Ovary (tissue), 9 donors: Measurements from ENCODE around the gene MMP28. TPM values are rescaled to one million over a fixed set of nuclear protein-coding genes. Genes with fewer than 3 reads are reported as not detected.

Source experiments
- DNase-seq, 5 donors: peaks; one replicate each; pipeline ENCODE4 v3.0.0-alpha.2; 2019 to 2020
- H3K27ac ChIP-seq, 2 donors: fragments of 200-600 bp; one replicate each; pipeline versions ENCODE4 v1.5.1 to v1.8.0; 2019 to 2022
- H3K27me3 ChIP-seq: fragments of 200-600 bp; one replicate; pipeline ENCODE4 v1.8.0; 2022
- H3K36me3 ChIP-seq: fragments of 200-600 bp; sonication (generic); one replicate; pipeline ENCODE4 v1.5.1; 2019
- H3K4me1 ChIP-seq: one replicate; pipeline ENCODE4 v1.8.1; 2013; ENCODE audit warnings: mild to moderate bottlenecking, moderate library complexity; ENCODE audit not compliant: insufficient read depth
- H3K4me3 ChIP-seq: fragments of 200-600 bp; sonication (generic); one replicate; pipeline ENCODE4 v1.5.1; 2017
- H3K9me3 ChIP-seq, 2 donors: fragments of 200-600 bp in 1 of 2; sonication (generic) in 1 of 2; one replicate each; pipeline versions ENCODE4 v1.5.1 to v1.8.1; 2013 to 2019; ENCODE audit warnings: mild to moderate bottlenecking in 1 of 2, moderate library complexity in 1 of 2
- CTCF ChIP-seq, 3 donors: fragments of 450-650 bp in 2 of 3; fragments of 200-600 bp in 1 of 3; IDR thresholded peaks; one replicate each; pipeline versions ENCODE4 v1.5.1 to v1.8.0; 2016 to 2022; ENCODE audit warnings: antibody characterized with exemption in 3 of 3, mild to moderate bottlenecking in 1 of 3
- EP300 ChIP-seq: sonication (generic); formaldehyde crosslinking; IDR thresholded peaks from one replicate; pipeline ENCODE4 v1.6.1; 2017; ENCODE audit warnings: antibody characterized with exemption
- POLR2A ChIP-seq: fragments of 450-650 bp; IDR thresholded peaks from one replicate; pipeline ENCODE4 v1.6.1; 2017; ENCODE audit warnings: antibody characterized with exemption, mild to moderate bottlenecking, moderate library complexity
- WGBS, 3 donors: extraction: QIAGEN DNeasy Blood & Tissue Kit in 1 of 3; methylation state at CpG; one replicate each; pipeline versions ENCODE4 v1.1.5 to v1.1.7; 2013 to 2017; 5-methylcytosine and 5-hydroxymethylcytosine counted together
- intact Hi-C, 4 donors: fragments of 100-400 bp; cut with DNase I; formaldehyde crosslinking; loops; one replicate each; pipeline versions ENCODE4 v1.11.0 to v1.15.1; 2022 to 2023
- polyA plus RNA-seq, 2 donors: library from polyadenylated mRNA; stranded (reverse); fragments of 200-250 nt in 1 of 2; fragments of 350-450 nt in 1 of 2; fragmentation: Illumina TruSeq in 1 of 2; extraction: RNeasy Lipid Tissue Mini Kit (QIAGEN cat#74804) in 1 of 2; gene quantifications; one replicate each; pipeline ENCODE4 v1.2.3, GENCODE V29; 2013 to 2014
- total RNA-seq, 7 donors: library from RNA; depleted of rRNA in 2 of 7; stranded (reverse); fragments of >200 nt in 2 of 7; fragmentation: NEBNext Ultra II Directional in 3 of 7; extraction: Animal tissue kit (Norgen Biotek cat#: 25700) in 3 of 7; gene quantifications; one replicate each; pipeline versions ENCODE4 v1.1.0 to v1.2.4, GENCODE V29; 2016 to 2023
- donor health status: DM: no; HTN: no; CAD: no; lungs with moderate emphysema.
- donor health status: DM: no; HTN: no; CAD: no.
- donor health status: Bipolar disorder and iron deficiency.
- donor health status: DM: yes; HTN: yes; CAD: no.
- donor health status: DM: no; HTN: no; CAD: no.
- donor health status: DM: yes; HTN: yes; CAD: no.

The MMP28 gene
- total and polyA plus RNA-seq, 9 donors, result 0.25 to 33.3 (median 3.5) TPM

- Histone ChIP-seq H3K27me3 (no peaks in the 10 kb centered on the region), H3K27ac (no peak overlapping the region), H3K9me3 (peaks cover 0 to 6% of the 10 kb centered on the region in 2 donors), H3K36me3 (no peaks in the 10 kb centered on the region), H3K4me1 (peaks cover 5% of the 10 kb centered on the region), H3K4me3 (no peak overlapping the region)
- DNase-seq, result no peak
- WGBS, 3 donors, result 45 to 51% (median 47%) methylated on average over 9 of the region's 9 CpGs
- TF ChIP-seq EP300 (no peak), POLR2A (no peak), CTCF (IDR thresholded peaks at IDR 0.05) (no peak)
- intact Hi-C loops, result no loop called here
These were observed 3.6 kb downstream of the MMP28 start for GRCh38 chr17:35791681-35792350.

DNA sequence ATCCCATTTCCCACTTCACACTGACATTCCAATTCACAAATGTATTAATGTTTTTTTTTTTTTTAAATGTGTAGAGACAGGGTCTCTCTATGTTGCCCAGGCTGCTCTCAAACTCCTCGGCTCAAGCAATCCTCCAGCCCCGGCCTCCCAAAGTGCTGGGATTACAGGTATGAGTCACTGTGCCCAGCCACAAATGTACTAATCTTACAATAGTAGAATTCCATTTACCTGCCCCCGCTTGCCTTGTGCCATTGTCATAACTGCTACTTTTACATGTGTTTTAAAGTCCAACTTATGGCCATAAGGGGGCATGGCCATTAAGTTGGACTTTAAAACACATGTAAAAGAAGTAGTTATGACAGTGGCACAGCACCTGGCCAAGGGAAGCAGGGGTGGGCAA is 4.6 kb downstream of the MMP28 start:
- Histone ChIP-seq H3K27me3 (no peaks in the 10 kb centered on the region), H3K4me1 (peaks cover 5% of the 10 kb centered on the region), H3K36me3 (no peaks in the 10 kb centered on the region), H3K9me3 (peaks cover 0 to 6% of the 10 kb centered on the region in 2 donors), H3K27ac (no peak overlapping the region), H3K4me3 (no peak overlapping the region)
- no peak for DNase-seq
- 92 to 96% (median 93%) methylated on average over 3 of the region's 3 CpGs for WGBS, 3 donors
- TF ChIP-seq POLR2A (no peak), EP300 (no peak), CTCF (IDR thresholded peaks at IDR 0.05) (no peak)
- intact Hi-C loops, result no loop called here

- WGBS, 3 donors, result 15 to 36% (median 19%) methylated on average over 2 of the region's 2 CpGs
- intact Hi-C loops, result no loop called here
- DNase-seq, result no peak
- TF ChIP-seq POLR2A (no peak), CTCF (IDR thresholded peaks at IDR 0.05) (no peak), EP300 (no peak)
- no peaks in the 10 kb centered on the region for H3K27me3 ChIP-seq
- H3K4me3 ChIP-seq, result no peak overlapping the region
- H3K27ac ChIP-seq, result no peak overlapping the region
- H3K9me3 ChIP-seq, result peaks cover 0 to 6% of the 10 kb centered on the region in 2 donors
- no peaks in the 10 kb centered on the region for H3K36me3 ChIP-seq
- peaks cover 2% of the 10 kb centered on the region for H3K4me1 ChIP-seq
These were observed 6.7 kb downstream of the MMP28 start for GRCh38 chr17:35788477-35789368.

- no peak for TF ChIP-seq EP300
- no peak for TF ChIP-seq POLR2A
- TF ChIP-seq CTCF (IDR thresholded peaks at IDR 0.05), result no peak
- Histone ChIP-seq H3K4me3 (no peak overlapping the region), H3K4me1 (peaks cover 2% of the 10 kb centered on the region), H3K36me3 (no peaks in the 10 kb centered on the region), H3K27ac (no peak overlapping the region), H3K9me3 (peaks cover 0 to 2% of the 10 kb centered on the region in 2 donors), H3K27me3 (no peaks in the 10 kb centered on the region)
- DNase-seq, result no peak
- intact Hi-C loops, result no loop called here
- WGBS, 3 donors, result 21 to 28% (median 22%) methylated on average over 3 of the region's 3 CpGs
These were observed 8.5 kb downstream of the MMP28 start for GRCh38 chr17:35786941-35787432.
